Activated naive CD8-positive, alpha-beta T cell treated with anti-CD3 and anti-CD28 coated beads for 36 hours (primary cell): ENCODE measurements around the gene KCNQ2. TPM values are rescaled to one million over a fixed set of nuclear protein-coding genes. Genes with fewer than 3 reads are reported as not detected.
"Not testable (repeated sequence)": the region's sequence is repeated elsewhere in the genome, so short reads cannot be mapped to it uniquely, and the experiment has no call there.

Experiments used
- DNase-seq: peaks from one replicate; pipeline ENCODE4 v3.0.0; 2021
- H3K27ac Mint-ChIP-seq: one replicate; pipeline ENCODE4 v1.8.0; 2022; ENCODE audit warnings: mild to moderate bottlenecking, moderate library complexity, mixed read lengths
- H3K27me3 Mint-ChIP-seq: one replicate; pipeline ENCODE4 v1.8.0; 2022; ENCODE audit warnings: mild to moderate bottlenecking, mixed read lengths
- H3K36me3 Mint-ChIP-seq: one replicate; pipeline ENCODE4 v1.8.0; 2021; ENCODE audit warnings: mild to moderate bottlenecking, mixed read lengths
- H3K4me1 Mint-ChIP-seq: one replicate; pipeline ENCODE4 v1.8.0; 2021; ENCODE audit warnings: mixed read lengths
- H3K4me3 Mint-ChIP-seq: one replicate; pipeline ENCODE4 v1.8.0; 2022; ENCODE audit warnings: mild to moderate bottlenecking, moderate library complexity, mixed read lengths
- H3K9me3 Mint-ChIP-seq: one replicate; pipeline ENCODE4 v1.8.0; 2022; ENCODE audit warnings: mixed read lengths
- total RNA-seq, 2 experiments: library from RNA; stranded (reverse); gene quantifications; one replicate each; pipeline ENCODE4 v1.2.3, GENCODE V29; 2021

The KCNQ2 gene
- under 1 TPM in 1 of 2 experiments, not detected in 1; 0.19 TPM for total RNA-seq

- Mint-ChIP-seq H3K27ac (no peak within 1 kb of the TSS), H3K4me3 (no peak within 1 kb of the TSS), H3K27me3 (peaks cover 62% of the 10 kb centered on the region), H3K36me3 (no peaks in the 10 kb centered on the region), H3K9me3 (no peaks in the 10 kb centered on the region), H3K4me1 (peaks cover 4% of the 10 kb centered on the region)
- DNase-seq, result no peak
Measured at GRCh38 chr20:63471981-63472831, at the start of gene KCNQ2. KCNQ2 (minus strand) TSS chr20:63472655; CDS start chr20:63472463, 192 bp downstream.

- Mint-ChIP-seq H3K27ac (peak overlapping the region; percentile 56), H3K27me3 (no peaks in the 10 kb centered on the region), H3K36me3 (peaks cover 26% of the 10 kb centered on the region), H3K4me1 (peaks cover 6% of the 10 kb centered on the region), H3K9me3 (peaks cover 6% of the 10 kb centered on the region), H3K4me3 (peak overlapping the region; percentile 83)
- no peak for DNase-seq
Measured at GRCh38 chr20:63521602-63522001, 49.1 kb upstream of the KCNQ2 start.

- peak overlapping the region; percentile 83 for H3K4me3 Mint-ChIP-seq
- peaks cover 26% of the 10 kb centered on the region for H3K36me3 Mint-ChIP-seq
- H3K27me3 Mint-ChIP-seq, result no peaks in the 10 kb centered on the region
- peak overlapping the region; percentile 56 for H3K27ac Mint-ChIP-seq
- peak; percentile 82 for DNase-seq
- peaks cover 6% of the 10 kb centered on the region for H3K9me3 Mint-ChIP-seq
- peaks cover 6% of the 10 kb centered on the region for H3K4me1 Mint-ChIP-seq
Measured at GRCh38 chr20:63520934-63521601, 48.6 kb upstream of the KCNQ2 start.

GRCh38 chr20:63520504-63520933 is 48.1 kb upstream of the KCNQ2 start, which contains the start of gene PPDPF:
PPDPF (plus strand) TSS chr20:63520765; CDS start chr20:63521309, 544 bp downstream.
- DNase-seq, result peak; percentile 85
- Mint-ChIP-seq H3K36me3 (peaks cover 26% of the 10 kb centered on the region), H3K27me3 (no peaks in the 10 kb centered on the region), H3K9me3 (peaks cover 6% of the 10 kb centered on the region), H3K4me1 (peaks cover 6% of the 10 kb centered on the region), H3K4me3 (peak within 1 kb of the TSS; percentile 83), H3K27ac (peak within 1 kb of the TSS; percentile 56)

GRCh38 chr20:63519668-63520503 is 47.4 kb upstream of the KCNQ2 start:
- Mint-ChIP-seq H3K4me1 (peaks cover 6% of the 10 kb centered on the region), H3K27me3 (no peaks in the 10 kb centered on the region), H3K4me3 (peak overlapping the region; percentile 73), H3K36me3 (peaks cover 26% of the 10 kb centered on the region), H3K9me3 (peaks cover 8% of the 10 kb centered on the region), H3K27ac (no peak overlapping the region)
- peak; percentile 75 for DNase-seq

- H3K4me3 Mint-ChIP-seq, result peak overlapping the region; percentile 73
- no peak overlapping the region for H3K27ac Mint-ChIP-seq
- peaks cover 22% of the 10 kb centered on the region for H3K36me3 Mint-ChIP-seq
Measured at GRCh38 chr20:63518946-63519667, 46.7 kb upstream of the KCNQ2 start.

GRCh38 chr20:63518351-63518861 is 46.0 kb upstream of the KCNQ2 start:
- peaks cover 6% of the 10 kb centered on the region for H3K4me1 Mint-ChIP-seq
- no peak overlapping the region for H3K27ac Mint-ChIP-seq
- H3K9me3 Mint-ChIP-seq, result peaks cover 6% of the 10 kb centered on the region
- H3K4me3 Mint-ChIP-seq, result no peak overlapping the region
- H3K27me3 Mint-ChIP-seq, result peaks cover 1% of the 10 kb centered on the region
- DNase-seq, result no peak
- peaks cover 15% of the 10 kb centered on the region for H3K36me3 Mint-ChIP-seq

More at GRCh38 chr20:63518946-63519667, 46.7 kb upstream of the KCNQ2 start:
- peaks cover 10% of the 10 kb centered on the region for H3K9me3 Mint-ChIP-seq
- no peak for DNase-seq
- no peaks in the 10 kb centered on the region for H3K27me3 Mint-ChIP-seq
- H3K4me1 Mint-ChIP-seq, result peaks cover 6% of the 10 kb centered on the region

GRCh38 chr20:63517376-63518309 is 45.2 kb upstream of the KCNQ2 start:
- Mint-ChIP-seq H3K4me1 (peaks cover 6% of the 10 kb centered on the region), H3K4me3 (no peak overlapping the region), H3K27me3 (peaks cover 8% of the 10 kb centered on the region), H3K36me3 (peaks cover 8% of the 10 kb centered on the region), H3K27ac (no peak overlapping the region), H3K9me3 (peaks cover 5% of the 10 kb centered on the region)
- DNase-seq, result no peak

GRCh38 chr20:63514520-63514919 is 42.1 kb upstream of the KCNQ2 start:
- H3K36me3 Mint-ChIP-seq, H3K9me3 Mint-ChIP-seq, DNase-seq, H3K27ac Mint-ChIP-seq, H3K4me1 Mint-ChIP-seq, H3K4me3 Mint-ChIP-seq: not testable (repeated sequence)
- peaks cover 28% of the 10 kb centered on the region for H3K27me3 Mint-ChIP-seq

- no peak overlapping the region for H3K27ac Mint-ChIP-seq
- H3K4me3 Mint-ChIP-seq, result no peak overlapping the region
- no peak for DNase-seq
- peaks cover 38% of the 10 kb centered on the region for H3K27me3 Mint-ChIP-seq
- peaks cover 4% of the 10 kb centered on the region for H3K9me3 Mint-ChIP-seq
- no peaks in the 10 kb centered on the region for H3K36me3 Mint-ChIP-seq
- H3K4me1 Mint-ChIP-seq, result no peaks in the 10 kb centered on the region
Measured at GRCh38 chr20:63513207-63513606, 40.8 kb upstream of the KCNQ2 start.

- Mint-ChIP-seq H3K27me3 (peaks cover 57% of the 10 kb centered on the region), H3K36me3 (no peaks in the 10 kb centered on the region), H3K4me1 (peaks cover 4% of the 10 kb centered on the region), H3K9me3 (peaks cover 6% of the 10 kb centered on the region), H3K27ac (no peak overlapping the region), H3K4me3 (no peak overlapping the region)
- no peak for DNase-seq
Measured at GRCh38 chr20:63509088-63509564, 36.7 kb upstream of the KCNQ2 start.

- Mint-ChIP-seq H3K9me3 (peaks cover 8% of the 10 kb centered on the region), H3K36me3 (no peaks in the 10 kb centered on the region), H3K27ac (no peak overlapping the region), H3K27me3 (peaks cover 60% of the 10 kb centered on the region), H3K4me1 (peaks cover 4% of the 10 kb centered on the region), H3K4me3 (no peak overlapping the region)
- no peak for DNase-seq
Measured at GRCh38 chr20:63508072-63508768, 35.8 kb upstream of the KCNQ2 start.
